Stimulated activated CD8-positive, alpha-beta memory T cell treated with anti-CD3 and anti-CD28 coated beads, Interleukin-7, amount 100 ng/mL, for 24 hours (primary cell): Measurements from ENCODE around the gene PARP8.
"Not testable (repeated sequence)": the region's sequence is repeated elsewhere in the genome, so short reads cannot be mapped to it uniquely, and the experiment has no call there.

Experiments
- DNase-seq: peaks from one replicate; pipeline ENCODE4 v3.0.0-alpha.2; 2020; ENCODE audit warnings: low read depth

PARP8 gene

GRCh38 chr5:50687548-50687947 lies 21.1 kb downstream of the PARP8 start:
- DNase-seq, result no peak

GRCh38 chr5:50691399-50692016 lies 25.1 kb downstream of the PARP8 start:
- DNase-seq, result no peak

GRCh38 chr5:50694027-50694590 lies 27.7 kb downstream of the PARP8 start:
- no peak for DNase-seq

GRCh38 chr5:50694626-50695025 lies 28.2 kb downstream of the PARP8 start:
- not testable (repeated sequence) for DNase-seq

- no peak for DNase-seq
Measured at GRCh38 chr5:50697739-50698138, 31.3 kb downstream of the PARP8 start.

GRCh38 chr5:50699737-50700136 lies 33.3 kb downstream of the PARP8 start:
- DNase-seq, result no peak

- no peak for DNase-seq
Measured at GRCh38 chr5:50700706-50701105, 34.3 kb downstream of the PARP8 start.

GRCh38 chr5:50702615-50703366 lies 36.4 kb downstream of the PARP8 start:
- DNase-seq, result no peak

- no peak for DNase-seq
Measured at GRCh38 chr5:50703367-50703666, 36.9 kb downstream of the PARP8 start.

- no peak for DNase-seq
Measured at GRCh38 chr5:50704730-50705129, 38.3 kb downstream of the PARP8 start.

GRCh38 chr5:50709471-50709870 lies 43.0 kb downstream of the PARP8 start:
- DNase-seq, result no peak

- DNase-seq, result no peak
Measured at GRCh38 chr5:50710838-50711237, 44.4 kb downstream of the PARP8 start.

- no peak for DNase-seq
Measured at GRCh38 chr5:50711280-50711679, 44.8 kb downstream of the PARP8 start.

GRCh38 chr5:50712479-50712878 lies 46.0 kb downstream of the PARP8 start:
- DNase-seq, result no peak

GRCh38 chr5:50715001-50715400 lies 48.6 kb downstream of the PARP8 start:
- DNase-seq, result no peak

- DNase-seq, result no peak
Measured at GRCh38 chr5:50716134-50716533, 49.7 kb downstream of the PARP8 start.

- DNase-seq, result no peak
Measured at GRCh38 chr5:50717651-50718050, 51.2 kb downstream of the PARP8 start.

- DNase-seq, result no peak
Measured at GRCh38 chr5:50720061-50720710, 53.7 kb downstream of the PARP8 start.

GRCh38 chr5:50722223-50722622 lies 55.8 kb downstream of the PARP8 start:
- DNase-seq, result no peak

- no peak for DNase-seq
Measured at GRCh38 chr5:50724262-50724661, 57.8 kb downstream of the PARP8 start.

GRCh38 chr5:50725800-50726474 lies 59.5 kb downstream of the PARP8 start:
- DNase-seq, result no peak

- DNase-seq, result no peak
Measured at GRCh38 chr5:50726475-50727148, 60.2 kb downstream of the PARP8 start.
